Measurements from ENCODE around the gene NID1. TPM values are rescaled to one million over a fixed set of nuclear protein-coding genes. Genes with fewer than 3 reads are reported as not detected.

Gene NID1
- total and polyA plus RNA-seq, 9 of the 15 experiments (the other 6 are each of a cell fraction or from before 2014, with no cell fraction given), result 0.22 TPM; not detected in 8

- no peak for TF ChIP-seq NFRKB (IDR thresholded peaks at IDR 0.05; ENCODE audit: low read depth)
- TF ChIP-seq JUNB (CRISPR knock-in tag; conservative IDR thresholded peaks at IDR 0.05), result peak; percentile 79; the same call in 1 of the 2 replicates
- TF ChIP-seq SIN3A (IDR thresholded peaks at IDR 0.05; ENCODE audit: borderline replicate concordance in 2 of 2, control insufficient read depth in 1 of 2, low read depth in 2 of 2, low read length in 2 of 2), result no peak
- TF ChIP-seq FOSL1 (tag; conservative IDR thresholded peaks at IDR 0.05), result peak; percentile 98
- no peak for TF ChIP-seq ZC3H11A (IDR thresholded peaks at IDR 0.05; ENCODE audit: low read depth, low read length)
- no peak for TF ChIP-seq KLF10 (CRISPR knock-in tag; IDR thresholded peaks at IDR 0.05)
- no peak for TF ChIP-seq ZNF398 (CRISPR knock-in tag; IDR thresholded peaks at IDR 0.05)
- TF ChIP-seq JUN (IDR thresholded peaks at IDR 0.05; ENCODE audit: borderline replicate concordance, low read depth, low read length), result peak; percentile 81; the same call in 1 of the 2 replicates
- TF ChIP-seq JUN (CRISPR knock-in tag; IDR thresholded peaks at IDR 0.05; ENCODE audit: borderline replicate concordance), result no peak
- no peak for TF ChIP-seq NCOR1 (IDR thresholded peaks at IDR 0.05)
- TF ChIP-seq CHD7 (IDR thresholded peaks at IDR 0.05; ENCODE audit: low read depth, low read length), result no peak
- no peak for TF ChIP-seq CC2D1A (IDR thresholded peaks at IDR 0.05)
- no peak for TF ChIP-seq ZNF766 (CRISPR knock-in tag; conservative IDR thresholded peaks at IDR 0.05)
These were observed 65.5 kb downstream of the NID1 start (continued) for GRCh38 chr1:235999259-235999925.

Measured in K562 (cell line).